ENCODE results near the gene KCNQ1. TPM values are rescaled to one million over a fixed set of nuclear protein-coding genes. Genes with fewer than 3 reads are reported as not detected.
A peak's percentile ranks its signal among the peaks of the same experiment; 100 is the strongest.

The KCNQ1 gene
- total and polyA plus RNA-seq, 2 donors (not counting 1 experiment from before 2014, with no cell fraction given): not detected

- H3K9me3 ChIP-seq (ENCODE audit: control insufficient read depth, insufficient read depth, low read depth, low read length): no peaks in the 10 kb centered on the region
- TF ChIP-seq EZH2 (IDR thresholded peaks at IDR 0.05; ENCODE audit: low read length, missing control alignments): no peak
- no peak for TF ChIP-seq CTCF (conservative IDR thresholded peaks at IDR 0.05 in 1 of 2, IDR thresholded peaks at IDR 0.05 in 1 of 2; ENCODE audit: low read depth in 1 of 2, low read length in 2 of 2)
- no peaks in the 10 kb centered on the region for H3K36me3 ChIP-seq (ENCODE audit: control insufficient read depth, insufficient read depth, low read length)
- no peak for DNase-seq (ENCODE audit: low read depth in 2 of 2)
- H3K27me3 ChIP-seq (ENCODE audit: control insufficient read depth, insufficient read depth, low read length): peaks cover 5% of the 10 kb centered on the region
- H3K4me1 ChIP-seq (ENCODE audit: control insufficient read depth, extremely low read depth, insufficient read depth, low read length): no peaks in the 10 kb centered on the region
- H3K9ac ChIP-seq (ENCODE audit: insufficient read depth, low read length): no peak overlapping the region
- H2AFZ ChIP-seq (ENCODE audit: low read length): no peak overlapping the region
- no peak overlapping the region for H3K4me2 ChIP-seq (ENCODE audit: extremely low read depth, insufficient read depth, low read length)
- no peaks in the 10 kb centered on the region for H4K20me1 ChIP-seq (ENCODE audit: control insufficient read depth, extremely low read depth, insufficient read depth, low read length)
- H3K4me3 ChIP-seq (replicated peaks in 1 of 4; ENCODE audit: control extremely low read depth in 1 of 4, insufficient read depth in 1 of 4, low read depth in 3 of 4, low read length in 4 of 4): no peak overlapping the region
- H3K79me2 ChIP-seq (ENCODE audit: control insufficient read depth, insufficient read depth, low read length): no peaks in the 10 kb centered on the region
- H3K27ac ChIP-seq (ENCODE audit: insufficient read depth, low read length): no peak overlapping the region
Measured at GRCh38 chr11:2833051-2833715, 388.4 kb downstream of the KCNQ1 start.

- no peaks in the 10 kb centered on the region for H3K4me1 ChIP-seq (ENCODE audit: control insufficient read depth, extremely low read depth, insufficient read depth, low read length)
- no peak overlapping the region for H3K4me3 ChIP-seq (replicated peaks in 1 of 4; ENCODE audit: control extremely low read depth in 1 of 4, insufficient read depth in 1 of 4, low read depth in 3 of 4, low read length in 4 of 4)
- H3K9me3 ChIP-seq (ENCODE audit: control insufficient read depth, insufficient read depth, low read depth, low read length): no peaks in the 10 kb centered on the region
- no peak for DNase-seq (ENCODE audit: low read depth in 2 of 2)
- H3K27ac ChIP-seq (ENCODE audit: insufficient read depth, low read length): no peak overlapping the region
- TF ChIP-seq EZH2 (IDR thresholded peaks at IDR 0.05; ENCODE audit: low read length, missing control alignments) (no peak), CTCF (conservative IDR thresholded peaks at IDR 0.05 in 1 of 2, IDR thresholded peaks at IDR 0.05 in 1 of 2; ENCODE audit: low read depth in 1 of 2, low read length in 2 of 2) (no peak)
- no peak overlapping the region for H2AFZ ChIP-seq (ENCODE audit: low read length)
- no peak overlapping the region for H3K9ac ChIP-seq (ENCODE audit: insufficient read depth, low read length)
- no peaks in the 10 kb centered on the region for H4K20me1 ChIP-seq (ENCODE audit: control insufficient read depth, extremely low read depth, insufficient read depth, low read length)
- H3K79me2 ChIP-seq (ENCODE audit: control insufficient read depth, insufficient read depth, low read length): no peaks in the 10 kb centered on the region
- H3K4me2 ChIP-seq (ENCODE audit: extremely low read depth, insufficient read depth, low read length): no peak overlapping the region
- peaks cover 5% of the 10 kb centered on the region for H3K27me3 ChIP-seq (ENCODE audit: control insufficient read depth, insufficient read depth, low read length)
- H3K36me3 ChIP-seq (ENCODE audit: control insufficient read depth, insufficient read depth, low read length): no peaks in the 10 kb centered on the region
Measured at GRCh38 chr11:2833716-2834502, 389.1 kb downstream of the KCNQ1 start.

GRCh38 chr11:2834503-2835273, 389.9 kb downstream of the KCNQ1 start:
- no peaks in the 10 kb centered on the region for H3K4me1 ChIP-seq (ENCODE audit: control insufficient read depth, extremely low read depth, insufficient read depth, low read length)
- H4K20me1 ChIP-seq (ENCODE audit: control insufficient read depth, extremely low read depth, insufficient read depth, low read length): no peaks in the 10 kb centered on the region
- TF ChIP-seq EZH2 (IDR thresholded peaks at IDR 0.05; ENCODE audit: low read length, missing control alignments): no peak
- no peak for TF ChIP-seq CTCF (conservative IDR thresholded peaks at IDR 0.05 in 1 of 2, IDR thresholded peaks at IDR 0.05 in 1 of 2; ENCODE audit: low read depth in 1 of 2, low read length in 2 of 2)
- H3K4me3 ChIP-seq (replicated peaks in 1 of 4; ENCODE audit: control extremely low read depth in 1 of 4, insufficient read depth in 1 of 4, low read depth in 3 of 4, low read length in 4 of 4): no peak overlapping the region
- H2AFZ ChIP-seq (ENCODE audit: low read length): no peak overlapping the region
- H3K27me3 ChIP-seq (ENCODE audit: control insufficient read depth, insufficient read depth, low read length): peaks cover 5% of the 10 kb centered on the region
- no peaks in the 10 kb centered on the region for H3K79me2 ChIP-seq (ENCODE audit: control insufficient read depth, insufficient read depth, low read length)
- no peak overlapping the region for H3K9ac ChIP-seq (ENCODE audit: insufficient read depth, low read length)
- H3K9me3 ChIP-seq (ENCODE audit: control insufficient read depth, insufficient read depth, low read depth, low read length): no peaks in the 10 kb centered on the region
- peak in 1 of 2 donors; percentile 49 for DNase-seq (ENCODE audit: low read depth in 2 of 2)
- H3K4me2 ChIP-seq (ENCODE audit: extremely low read depth, insufficient read depth, low read length): no peak overlapping the region
- no peak overlapping the region for H3K27ac ChIP-seq (ENCODE audit: insufficient read depth, low read length)
- no peaks in the 10 kb centered on the region for H3K36me3 ChIP-seq (ENCODE audit: control insufficient read depth, insufficient read depth, low read length)

Data from fibroblast of lung (primary cell).